ENCODE data around the gene PROCA1. TPM values are rescaled to one million over a fixed set of nuclear protein-coding genes. Genes with fewer than 3 reads are reported as not detected.

The PROCA1 gene
- total and polyA plus RNA-seq, 2 experiments from 2014 or later: 1.1 to 3.9 TPM

- WGBS (ENCODE audit: low lambda C conversion rate, missing lambda C conversion rate): 87% methylated on average over 18 of the region's 18 CpGs
- no peaks in the 10 kb centered on the region for H3K9me3 ChIP-seq (ENCODE audit: low read depth)
Measured at GRCh38 chr17:28748852-28749515, 37.3 kb upstream of the PROCA1 start.

GRCh38 chr17:28747801-28748750 is 36.4 kb upstream of the PROCA1 start:
- DNase-seq (ENCODE audit: low spot score): no peak
- Histone ChIP-seq H4K20me1 (ENCODE audit: insufficient read depth, poor library complexity, severe bottlenecking) (peaks cover 49% of the 10 kb centered on the region), H2AFZ (no peak overlapping the region), H3K9me2 (replicated peaks; ENCODE audit: insufficient read depth) (no peaks in the 10 kb centered on the region), H3K4me3 (no peak overlapping the region), H3K4me1 (ENCODE audit: insufficient read depth) (peaks cover 23% of the 10 kb centered on the region), H3K27ac (peak overlapping the region; percentile 100), H3K9me3 (ENCODE audit: low read depth) (no peaks in the 10 kb centered on the region), H3K4me2 (no peak overlapping the region), H3K79me2 (peaks cover 64% of the 10 kb centered on the region), H3K27me3 (no peaks in the 10 kb centered on the region), H3K36me3 (replicated peaks; ENCODE audit: insufficient read depth, low read depth) (no peaks in the 10 kb centered on the region)
- 92% methylated on average over 18 of the region's 18 CpGs for WGBS (ENCODE audit: low lambda C conversion rate, missing lambda C conversion rate)
- no peak for TF ChIP-seq EZH2phosphoT487 (IDR thresholded peaks at IDR 0.05; ENCODE audit: low read depth, severe bottlenecking, unreplicated experiment)
- TF ChIP-seq CTCF (IDR thresholded peaks at IDR 0.05; ENCODE audit: poor library complexity): no peak
- no peak for TF ChIP-seq EZH2 (IDR thresholded peaks at IDR 0.05; ENCODE audit: borderline replicate concordance)

More at GRCh38 chr17:28748852-28749515, 37.3 kb upstream of the PROCA1 start:
- H3K27me3 ChIP-seq: no peaks in the 10 kb centered on the region
- peaks cover 49% of the 10 kb centered on the region for H4K20me1 ChIP-seq (ENCODE audit: insufficient read depth, poor library complexity, severe bottlenecking)
- no peaks in the 10 kb centered on the region for H3K9me2 ChIP-seq (replicated peaks; ENCODE audit: insufficient read depth)
- no peaks in the 10 kb centered on the region for H3K36me3 ChIP-seq (replicated peaks; ENCODE audit: insufficient read depth, low read depth)
- peak overlapping the region; percentile 44 for H3K27ac ChIP-seq
- no peak for DNase-seq (ENCODE audit: low spot score)
- no peak overlapping the region for H3K4me2 ChIP-seq
- no peak for TF ChIP-seq EZH2 (IDR thresholded peaks at IDR 0.05; ENCODE audit: borderline replicate concordance)
- no peak for TF ChIP-seq EZH2phosphoT487 (IDR thresholded peaks at IDR 0.05; ENCODE audit: low read depth, severe bottlenecking, unreplicated experiment)
- TF ChIP-seq CTCF (IDR thresholded peaks at IDR 0.05; ENCODE audit: poor library complexity): no peak
- no peak overlapping the region for H2AFZ ChIP-seq
- H3K79me2 ChIP-seq: peaks cover 64% of the 10 kb centered on the region
- H3K4me3 ChIP-seq: no peak overlapping the region
- H3K4me1 ChIP-seq (ENCODE audit: insufficient read depth): peaks cover 23% of the 10 kb centered on the region

- peaks cover 49% of the 10 kb centered on the region for H4K20me1 ChIP-seq (ENCODE audit: insufficient read depth, poor library complexity, severe bottlenecking)
- no peaks in the 10 kb centered on the region for H3K36me3 ChIP-seq (replicated peaks; ENCODE audit: insufficient read depth, low read depth)
- WGBS (ENCODE audit: low lambda C conversion rate, missing lambda C conversion rate): 72% methylated on average over 7 of the region's 7 CpGs
- H2AFZ ChIP-seq: no peak overlapping the region
- H3K4me2 ChIP-seq: peak overlapping the region; percentile 97
- H3K9me3 ChIP-seq (ENCODE audit: low read depth): no peaks in the 10 kb centered on the region
- H3K4me3 ChIP-seq: no peak overlapping the region
- peaks cover 30% of the 10 kb centered on the region for H3K4me1 ChIP-seq (ENCODE audit: insufficient read depth)
- H3K27ac ChIP-seq: peak overlapping the region; percentile 100
- DNase-seq (ENCODE audit: low spot score): peak; percentile 71
- H3K27me3 ChIP-seq: no peaks in the 10 kb centered on the region
- peaks cover 68% of the 10 kb centered on the region for H3K79me2 ChIP-seq
- TF ChIP-seq EZH2 (IDR thresholded peaks at IDR 0.05; ENCODE audit: borderline replicate concordance): no peak
- no peak for TF ChIP-seq CTCF (IDR thresholded peaks at IDR 0.05; ENCODE audit: poor library complexity)
- no peak for TF ChIP-seq EZH2phosphoT487 (IDR thresholded peaks at IDR 0.05; ENCODE audit: low read depth, severe bottlenecking, unreplicated experiment)
- no peaks in the 10 kb centered on the region for H3K9me2 ChIP-seq (replicated peaks; ENCODE audit: insufficient read depth)
Measured at GRCh38 chr17:28747051-28747691, 35.5 kb upstream of the PROCA1 start.

Data from hepatocyte (in vitro differentiated cells).